BLaER1 treated with 17β-estradiol and CSF1 and Interleukin-3, amounts not matched to agents 10 nM and 100 nM (cell line): ENCODE measurements around the gene SCN3A.

ENCODE experiments used
- H3K27ac ChIP-seq, 11 experiments: shearing (Covaris generic); formaldehyde crosslinking; 2 replicates each; pipeline ENCODE4 v1.8.1; 2022
- H3K27me3 ChIP-seq, 11 experiments: shearing (Covaris generic); formaldehyde crosslinking; 2 replicates each; pipeline ENCODE4 v1.8.1; 2022
- H3K36me3 ChIP-seq, 11 experiments: shearing (Covaris generic); formaldehyde crosslinking; 2 replicates each; pipeline ENCODE4 v1.8.1; 2022
- H3K4me1 ChIP-seq, 10 experiments: shearing (Covaris generic); formaldehyde crosslinking; 2 replicates each; pipeline ENCODE4 v1.8.1; 2022
- H3K4me2 ChIP-seq, 11 experiments: shearing (Covaris generic); formaldehyde crosslinking; 2 replicates each; pipeline ENCODE4 v1.8.1; 2022
- H3K4me3 ChIP-seq, 10 experiments: shearing (Covaris generic); formaldehyde crosslinking; 2 replicates each; pipeline ENCODE4 v1.8.1; 2022
- H3K9ac ChIP-seq, 11 experiments: shearing (Covaris generic); formaldehyde crosslinking; 2 replicates each; pipeline ENCODE4 v1.8.1; 2022
- H3K9me3 ChIP-seq, 11 experiments: shearing (Covaris generic); formaldehyde crosslinking; replicated peaks in 1 of 11; 2 replicates each; pipeline ENCODE4 v1.8.1; 2022
- H4K20me1 ChIP-seq, 11 experiments: shearing (Covaris generic); formaldehyde crosslinking; 2 replicates each; pipeline ENCODE4 v1.8.1; 2022
- Cebpa-rat ChIP-seq, 11 experiments: shearing (Covaris generic); IDR thresholded peaks; 2 replicates each; pipeline ENCODE4 v1.8.1; 2022

The SCN3A gene

GRCh38 chr2:165087933-165088901 lies 115.6 kb downstream of the SCN3A start:
- Histone ChIP-seq H3K4me3 (no peak overlapping the region), H3K36me3 (no peaks in the 10 kb centered on the region), H3K27ac (no peak overlapping the region), H3K9me3 (peaks cover 0 to 2% (median 0%) of the 10 kb centered on the region in 11 experiments; a peak in 6 of 22 replicates), H3K4me1 (no peaks in the 10 kb centered on the region), H3K9ac (no peak overlapping the region), H3K27me3 (no peaks in the 10 kb centered on the region), H3K4me2 (no peak overlapping the region), H4K20me1 (no peaks in the 10 kb centered on the region)
- TF ChIP-seq Cebpa-rat (IDR thresholded peaks at IDR 0.05) = no peak

GRCh38 chr2:165086337-165086736 lies 117.5 kb downstream of the SCN3A start:
- no peak overlapping the region for H3K4me2 ChIP-seq

GRCh38 chr2:165083326-165083725 lies 120.5 kb downstream of the SCN3A start:
- Histone ChIP-seq H4K20me1 (no peaks in the 10 kb centered on the region), H3K4me2 (no peak overlapping the region), H3K4me3 (no peak overlapping the region), H3K4me1 (no peaks in the 10 kb centered on the region), H3K27ac (no peak overlapping the region), H3K36me3 (no peaks in the 10 kb centered on the region), H3K9ac (no peak overlapping the region), H3K27me3 (no peaks in the 10 kb centered on the region), H3K9me3 (peaks cover 0 to 15% (median 9%) of the 10 kb centered on the region in 11 experiments; a peak in 14 of 22 replicates)
- no peak for TF ChIP-seq Cebpa-rat (IDR thresholded peaks at IDR 0.05)

More at GRCh38 chr2:165086337-165086736, 117.5 kb downstream of the SCN3A start:
- H3K4me3 ChIP-seq = no peak overlapping the region
- no peak overlapping the region for H3K9ac ChIP-seq
- no peaks in the 10 kb centered on the region for H3K4me1 ChIP-seq
- no peak for TF ChIP-seq Cebpa-rat (IDR thresholded peaks at IDR 0.05)
- no peaks in the 10 kb centered on the region for H3K27me3 ChIP-seq
- H3K36me3 ChIP-seq = no peaks in the 10 kb centered on the region
- no peaks in the 10 kb centered on the region for H4K20me1 ChIP-seq
- peaks cover 0 to 15% (median 9%) of the 10 kb centered on the region in 11 experiments; a peak in 14 of 22 replicates for H3K9me3 ChIP-seq
- no peak overlapping the region for H3K27ac ChIP-seq

- Histone ChIP-seq H3K27ac (no peak overlapping the region), H3K4me3 (no peak overlapping the region), H4K20me1 (no peaks in the 10 kb centered on the region), H3K36me3 (no peaks in the 10 kb centered on the region), H3K4me1 (no peaks in the 10 kb centered on the region), H3K9ac (no peak overlapping the region), H3K9me3 (peaks cover 0 to 15% (median 9%) of the 10 kb centered on the region in 11 experiments; a peak in 14 of 22 replicates), H3K4me2 (no peak overlapping the region), H3K27me3 (no peaks in the 10 kb centered on the region)
- no peak for TF ChIP-seq Cebpa-rat (IDR thresholded peaks at IDR 0.05)
Measured at GRCh38 chr2:165082479-165082878, 121.4 kb downstream of the SCN3A start.

DNA sequence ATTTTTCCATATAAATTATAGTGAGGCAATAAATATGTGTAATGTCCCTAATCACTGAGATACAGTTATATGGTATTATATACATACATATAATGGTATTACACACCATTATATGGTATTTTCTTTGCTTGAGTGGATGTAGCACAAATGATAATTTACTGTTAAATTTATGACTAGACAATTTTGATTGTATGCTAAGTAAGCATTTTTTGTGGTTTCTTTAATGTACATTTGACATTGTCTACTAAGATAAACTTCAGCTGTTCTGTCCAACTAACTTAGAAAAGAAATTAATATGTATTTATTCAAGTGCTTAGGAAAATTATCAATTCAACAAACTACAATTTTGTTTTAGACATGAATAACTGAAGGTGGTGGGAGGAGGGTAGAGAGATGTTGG lies 122.6 kb downstream of the SCN3A start:
- peaks cover 0 to 15% (median 9%) of the 10 kb centered on the region in 11 experiments; a peak in 14 of 22 replicates for H3K9me3 ChIP-seq
- H3K4me1 ChIP-seq = no peaks in the 10 kb centered on the region
- no peaks in the 10 kb centered on the region for H4K20me1 ChIP-seq
- no peak overlapping the region for H3K9ac ChIP-seq
- H3K27me3 ChIP-seq = no peaks in the 10 kb centered on the region
- H3K27ac ChIP-seq = no peak overlapping the region
- no peak for TF ChIP-seq Cebpa-rat (IDR thresholded peaks at IDR 0.05)
- no peaks in the 10 kb centered on the region for H3K36me3 ChIP-seq
- H3K4me3 ChIP-seq = no peak overlapping the region
- H3K4me2 ChIP-seq = no peak overlapping the region

GRCh38 chr2:165079432-165079831 lies 124.4 kb downstream of the SCN3A start:
- TF ChIP-seq Cebpa-rat (IDR thresholded peaks at IDR 0.05) = no peak
- H3K36me3 ChIP-seq = no peaks in the 10 kb centered on the region

DNA sequence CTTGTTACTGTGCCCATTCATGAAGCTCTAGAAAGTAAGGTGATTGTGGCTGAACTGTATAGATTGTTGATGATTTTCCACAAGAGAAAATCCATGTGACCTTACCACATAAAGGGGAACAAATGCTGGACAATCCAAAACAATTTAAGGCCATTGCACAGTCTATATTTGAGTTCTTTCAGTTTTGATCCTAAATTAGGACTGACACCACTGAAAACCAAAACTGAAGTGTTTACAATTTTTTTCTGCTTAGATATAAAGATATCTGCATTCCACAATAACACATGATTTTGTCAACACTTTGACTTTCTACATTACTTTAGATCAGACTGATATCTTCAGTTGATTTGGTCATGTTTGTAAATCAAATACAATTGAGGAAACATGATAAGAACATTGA lies 124.9 kb downstream of the SCN3A start:
- Histone ChIP-seq H3K9ac (no peak overlapping the region), H3K27me3 (no peaks in the 10 kb centered on the region), H3K4me1 (no peaks in the 10 kb centered on the region), H3K27ac (no peak overlapping the region), H3K4me2 (no peak overlapping the region), H3K4me3 (no peak overlapping the region), H3K36me3 (no peaks in the 10 kb centered on the region), H4K20me1 (no peaks in the 10 kb centered on the region), H3K9me3 (peaks cover 19 to 34% (median 26%) of the 10 kb centered on the region in 11 experiments)
- TF ChIP-seq Cebpa-rat (IDR thresholded peaks at IDR 0.05) = no peak

More at GRCh38 chr2:165079432-165079831, 124.4 kb downstream of the SCN3A start:
- Histone ChIP-seq H3K9ac (no peak overlapping the region), H3K4me3 (no peak overlapping the region), H4K20me1 (no peaks in the 10 kb centered on the region), H3K9me3 (peaks cover 14 to 28% (median 22%) of the 10 kb centered on the region in 11 experiments), H3K4me1 (no peaks in the 10 kb centered on the region), H3K27me3 (no peaks in the 10 kb centered on the region), H3K4me2 (no peak overlapping the region), H3K27ac (no peak overlapping the region)

DNA sequence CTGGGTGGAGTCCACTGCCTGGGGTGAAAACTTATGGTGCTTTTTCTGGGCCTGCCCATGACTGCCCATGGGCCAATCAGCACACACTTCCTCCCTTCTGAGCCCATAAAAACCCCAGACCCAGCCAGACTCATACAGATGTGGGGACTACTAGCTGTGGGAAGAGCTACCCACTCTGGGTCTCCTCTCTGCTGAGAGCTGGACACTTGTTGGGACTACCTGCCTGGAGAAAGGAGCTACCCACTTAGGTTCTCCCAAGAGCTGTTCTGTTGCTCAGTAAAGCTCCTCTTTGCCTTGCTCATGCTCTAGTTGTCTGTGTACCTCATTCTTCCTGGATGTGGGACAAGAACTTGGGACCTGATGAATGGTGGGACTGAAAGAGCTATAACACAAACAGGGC lies 129.0 kb downstream of the SCN3A start:
- no peaks in the 10 kb centered on the region for H3K36me3 ChIP-seq
- no peak overlapping the region for H3K27ac ChIP-seq
- H3K4me2 ChIP-seq = no peak overlapping the region
- TF ChIP-seq Cebpa-rat (IDR thresholded peaks at IDR 0.05) = no peak
- no peak overlapping the region for H3K9ac ChIP-seq
- H3K27me3 ChIP-seq = no peaks in the 10 kb centered on the region
- peaks cover 0 to 10% (median 5%) of the 10 kb centered on the region in 10 experiments; a peak in 6 of 20 replicates for H3K4me1 ChIP-seq
- peaks cover 17 to 24% (median 22%) of the 10 kb centered on the region in 11 experiments for H3K9me3 ChIP-seq
- H4K20me1 ChIP-seq = no peaks in the 10 kb centered on the region
- H3K4me3 ChIP-seq = no peak overlapping the region

DNA sequence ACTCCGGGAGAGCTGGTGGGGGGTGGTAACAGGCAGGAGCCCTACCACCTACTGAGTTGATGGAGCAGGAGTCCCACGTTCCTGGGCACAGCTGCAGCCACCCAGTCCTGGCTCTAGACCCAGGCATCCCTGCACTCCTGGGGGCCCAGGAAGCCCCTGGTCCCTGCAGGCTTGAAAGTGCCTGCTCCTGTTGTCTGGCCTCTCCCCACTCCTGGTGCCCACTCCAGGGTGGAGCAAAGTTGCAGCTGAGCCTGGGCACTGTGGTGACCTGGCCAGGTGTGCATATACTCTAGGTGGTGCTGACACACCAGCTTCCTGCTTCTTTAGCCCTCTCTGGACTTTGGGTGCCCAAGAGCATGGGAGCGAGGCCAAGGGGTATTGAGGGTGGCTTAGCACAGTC lies 129.5 kb downstream of the SCN3A start:
- H3K4me3 ChIP-seq = no peak overlapping the region
- TF ChIP-seq Cebpa-rat (IDR thresholded peaks at IDR 0.05) = no peak
- peaks cover 17 to 24% (median 22%) of the 10 kb centered on the region in 11 experiments for H3K9me3 ChIP-seq
- no peaks in the 10 kb centered on the region for H3K36me3 ChIP-seq
- H3K4me2 ChIP-seq = no peak overlapping the region
- no peak overlapping the region for H3K27ac ChIP-seq
- H4K20me1 ChIP-seq = no peaks in the 10 kb centered on the region
- H3K27me3 ChIP-seq = no peaks in the 10 kb centered on the region
- H3K4me1 ChIP-seq = peaks cover 0 to 10% (median 5%) of the 10 kb centered on the region in 10 experiments; a peak in 6 of 20 replicates
- no peak overlapping the region for H3K9ac ChIP-seq
